HUES48 (cell line): ENCODE results near the gene ZFYVE19.

Experiments
- H3K27ac ChIP-seq: one replicate; pipeline ENCODE4 v1.7.0; 2013; ENCODE audit warnings: low read depth, low read length, inconsistent platforms
- H3K27me3 ChIP-seq: 2 replicates; pipeline ENCODE4 v1.6.1; 2013; ENCODE audit warnings: mild to moderate bottlenecking, low read length; ENCODE audit not compliant: control insufficient read depth, insufficient read depth
- H3K36me3 ChIP-seq: 2 replicates; pipeline ENCODE4 v1.6.1; 2013; ENCODE audit warnings: low read length; ENCODE audit not compliant: control insufficient read depth, insufficient read depth
- H3K4me1 ChIP-seq: 2 replicates; pipeline ENCODE4 v1.6.1; 2013; ENCODE audit warnings: mild to moderate bottlenecking, low read length; ENCODE audit not compliant: control insufficient read depth, insufficient read depth
- H3K4me3 ChIP-seq: 2 replicates; pipeline ENCODE4 v1.5.1; 2013; ENCODE audit warnings: mild to moderate bottlenecking, low read depth, low read length
- H3K9ac ChIP-seq: 2 replicates; pipeline ENCODE4 v1.6.1; 2013; ENCODE audit warnings: mild to moderate bottlenecking, low read depth, low read length, moderate library complexity
- H3K9me3 ChIP-seq: 2 replicates; pipeline ENCODE4 v1.6.1; 2013; ENCODE audit warnings: low read length; ENCODE audit not compliant: control insufficient read depth, insufficient read depth

Gene ZFYVE19

DNA sequence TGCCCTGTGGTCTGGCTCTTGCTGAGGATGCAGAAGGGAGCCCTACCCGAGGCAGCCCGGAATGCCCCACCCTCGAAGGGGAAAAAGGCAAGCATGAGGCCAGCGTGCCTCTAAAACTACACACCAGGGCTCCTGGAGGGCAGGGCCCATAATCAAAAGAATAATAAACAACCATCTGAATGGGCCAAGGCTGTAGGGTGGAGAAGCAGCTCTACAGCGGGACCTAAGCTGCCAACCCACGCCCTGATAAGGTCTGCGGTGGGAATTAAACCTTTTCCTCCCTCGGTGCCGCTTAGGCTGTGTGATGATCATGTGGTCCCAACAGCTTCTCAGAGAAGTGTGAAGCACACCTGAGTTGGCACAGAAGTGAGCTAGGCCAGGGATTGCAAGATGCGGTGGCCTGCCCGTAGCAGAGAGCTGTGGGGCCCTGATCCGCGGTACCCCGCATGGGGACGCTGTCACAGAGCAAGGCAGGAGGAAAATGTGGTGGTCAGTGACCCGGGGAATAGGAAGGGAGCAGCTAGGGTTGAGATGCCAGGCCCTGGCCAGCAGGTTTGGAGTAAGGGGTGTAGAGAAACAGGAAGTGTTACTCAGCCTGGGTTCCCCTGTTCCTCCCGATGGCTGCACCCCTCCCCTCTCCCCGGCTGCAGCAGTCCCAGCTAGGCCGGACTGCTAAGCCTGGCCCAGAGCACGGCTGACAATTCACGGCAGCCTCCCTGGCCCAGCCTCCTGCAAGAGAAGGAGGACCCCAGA, 38.2 kb upstream of the ZFYVE19 start:
- Histone ChIP-seq H3K9me3 (no peaks in the 10 kb centered on the region), H3K36me3 (peaks cover 19% of the 10 kb centered on the region), H3K9ac (no peak overlapping the region), H3K27me3 (no peaks in the 10 kb centered on the region), H3K27ac (no peak overlapping the region), H3K4me1 (peaks cover 28% of the 10 kb centered on the region), H3K4me3 (no peak overlapping the region)

DNA sequence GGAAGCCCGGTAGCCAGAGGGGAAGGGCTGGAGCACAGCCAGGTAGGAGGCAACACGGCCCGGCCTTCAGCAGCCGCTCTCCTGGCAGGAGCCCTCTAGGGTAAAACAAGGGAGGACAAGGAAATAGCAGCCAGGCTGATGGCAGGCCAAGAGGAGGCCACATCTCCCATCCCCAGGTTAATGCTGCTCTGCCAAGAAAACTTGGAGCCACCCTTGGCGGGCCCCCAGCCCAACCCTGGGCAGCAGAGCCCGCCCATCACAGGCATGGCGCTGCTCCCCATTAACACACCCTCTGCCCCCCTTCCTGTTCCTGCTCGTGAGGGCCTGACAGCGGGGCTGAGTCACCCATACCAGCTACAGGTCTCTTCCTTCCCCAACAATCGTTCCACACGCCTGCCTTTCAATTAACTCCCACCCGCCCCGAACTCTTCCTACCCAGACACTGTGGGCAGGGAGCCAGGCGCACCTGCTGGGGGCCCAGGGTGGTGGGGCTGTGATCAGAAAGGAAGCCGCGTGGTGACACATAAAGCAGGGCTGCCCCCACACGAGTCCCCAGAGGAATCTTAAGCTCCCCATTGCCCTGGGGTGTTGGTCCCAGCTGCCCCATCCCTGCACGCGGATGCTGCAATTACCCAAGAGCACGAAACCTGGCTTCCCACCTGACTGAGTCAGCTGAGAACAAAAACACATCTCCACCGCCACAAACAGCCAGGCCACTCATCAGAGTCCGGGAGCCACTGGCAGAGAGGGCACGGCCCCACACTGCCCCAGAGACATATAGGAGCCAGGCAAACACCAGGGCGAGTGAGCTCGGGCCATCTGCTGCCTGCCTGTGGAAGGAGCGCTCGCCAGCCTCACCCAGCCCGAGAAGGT, 37.4 kb upstream of the ZFYVE19 start, which contains the start of gene C15orf62:
Gene C15orf62 (plus strand): TSS at position 707 of the 873 bp plus-strand sequence. CDS start 516 bp downstream, outside the sequence.
- H3K9ac ChIP-seq: no peak within 1 kb of the TSS
- peaks cover 27% of the 10 kb centered on the region for H3K36me3 ChIP-seq
- H3K4me1 ChIP-seq: peaks cover 28% of the 10 kb centered on the region
- H3K27me3 ChIP-seq: no peaks in the 10 kb centered on the region
- H3K9me3 ChIP-seq: no peaks in the 10 kb centered on the region
- no peak within 1 kb of the TSS for H3K4me3 ChIP-seq
- H3K27ac ChIP-seq: no peak within 1 kb of the TSS

DNA sequence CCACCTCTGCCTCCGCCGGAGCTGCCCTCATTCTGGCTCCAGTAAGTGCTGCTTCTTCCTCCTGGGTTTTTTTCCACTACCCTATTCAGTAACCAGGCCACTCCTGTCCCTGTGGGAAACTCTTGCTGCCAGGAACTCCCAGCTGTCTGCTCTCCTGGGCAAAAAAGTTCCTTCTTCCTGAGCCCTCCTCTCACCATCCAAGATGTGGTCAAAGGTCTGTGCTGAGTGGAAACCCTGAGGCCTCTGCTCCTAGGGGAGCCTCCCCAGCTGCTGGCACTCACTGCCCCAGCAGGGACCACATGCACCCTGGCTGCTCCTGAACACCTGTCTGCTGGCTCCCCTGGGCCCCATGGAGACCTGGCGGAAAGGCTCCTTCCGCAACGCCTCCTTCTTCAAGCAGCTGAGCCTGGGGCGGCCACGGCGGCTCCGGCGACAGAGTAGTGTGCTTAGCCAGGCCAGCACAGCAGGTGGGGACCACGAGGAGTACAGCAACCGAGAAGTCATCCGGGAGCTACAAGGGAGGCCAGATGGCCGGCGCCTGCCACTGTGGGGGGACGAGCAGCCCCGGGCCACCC, 36.7 kb upstream of the ZFYVE19 start:
- Histone ChIP-seq H3K27ac (no peak overlapping the region), H3K4me3 (no peak overlapping the region), H3K9ac (no peak overlapping the region), H3K9me3 (no peaks in the 10 kb centered on the region), H3K36me3 (peaks cover 34% of the 10 kb centered on the region), H3K4me1 (peaks cover 21% of the 10 kb centered on the region), H3K27me3 (no peaks in the 10 kb centered on the region)

DNA sequence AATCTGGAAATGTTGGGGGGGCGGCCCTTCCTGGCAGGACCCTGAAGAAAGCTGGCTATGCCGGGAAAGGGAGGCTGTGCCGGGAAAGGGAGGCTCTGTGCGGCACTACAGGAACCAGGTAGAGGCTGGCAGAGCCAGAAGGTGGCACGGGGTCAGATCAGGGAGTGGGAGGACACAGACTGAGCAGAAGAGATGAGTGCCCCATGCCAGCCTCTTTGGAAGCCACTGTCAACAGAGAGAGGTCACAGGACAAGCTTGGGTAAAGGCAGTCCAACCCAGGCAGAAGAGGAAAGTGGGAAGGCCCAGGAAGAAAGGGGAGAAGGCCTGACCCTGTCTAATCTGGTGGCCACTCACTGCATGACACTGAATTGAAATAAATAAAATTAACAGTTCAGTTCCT, 35.6 kb upstream of the ZFYVE19 start:
- no peak overlapping the region for H3K9ac ChIP-seq
- H3K9me3 ChIP-seq: no peaks in the 10 kb centered on the region
- no peak overlapping the region for H3K27ac ChIP-seq
- no peaks in the 10 kb centered on the region for H3K27me3 ChIP-seq
- H3K36me3 ChIP-seq: peaks cover 43% of the 10 kb centered on the region
- no peak overlapping the region for H3K4me3 ChIP-seq
- H3K4me1 ChIP-seq: peaks cover 12% of the 10 kb centered on the region

DNA sequence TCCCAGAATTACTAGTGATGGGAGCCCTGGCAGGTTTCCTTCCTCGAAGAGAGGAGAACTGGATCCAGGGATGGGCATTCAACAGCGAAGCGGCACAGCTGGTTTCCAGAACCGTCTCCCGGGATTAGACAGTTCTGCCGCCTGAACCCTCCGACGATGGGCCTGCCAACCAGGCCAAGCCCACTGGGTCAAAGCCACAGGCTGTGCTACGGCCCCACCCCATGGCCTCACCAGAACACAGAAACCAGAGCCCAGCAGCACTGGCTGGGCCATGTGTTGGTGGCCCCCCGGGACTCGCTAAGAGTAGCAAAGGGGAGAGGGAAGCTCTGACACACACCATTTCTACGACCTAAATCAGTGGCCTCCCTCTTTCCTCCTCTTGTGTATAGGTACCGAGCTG, 34.9 kb upstream of the ZFYVE19 start:
- H3K27ac ChIP-seq: no peak overlapping the region
- H3K9ac ChIP-seq: no peak overlapping the region
- H3K36me3 ChIP-seq: peaks cover 50% of the 10 kb centered on the region
- H3K27me3 ChIP-seq: no peaks in the 10 kb centered on the region
- peaks cover 5% of the 10 kb centered on the region for H3K4me1 ChIP-seq
- no peaks in the 10 kb centered on the region for H3K9me3 ChIP-seq
- no peak overlapping the region for H3K4me3 ChIP-seq

DNA sequence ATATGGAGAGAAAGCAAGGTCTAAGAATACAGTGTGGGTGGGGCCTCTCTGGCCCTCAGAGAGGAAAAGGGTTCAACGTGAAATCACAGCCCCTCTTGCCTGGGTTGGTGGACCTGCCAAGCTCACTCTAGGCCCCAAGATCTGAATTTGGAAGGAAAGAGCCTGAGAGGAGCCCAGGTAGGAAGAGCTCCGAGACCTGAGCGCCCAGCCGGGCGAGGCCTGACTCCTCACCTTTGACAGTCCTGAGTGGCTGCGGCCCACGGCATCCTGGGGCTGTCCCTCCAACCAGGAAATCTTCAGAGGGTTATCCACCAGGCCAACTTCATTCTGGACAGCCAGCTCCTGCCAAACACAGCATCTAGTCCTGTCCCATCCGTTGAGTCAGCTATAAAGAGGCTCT, 33.4 kb upstream of the ZFYVE19 start:
- Histone ChIP-seq H3K27ac (no peak overlapping the region), H3K4me1 (no peaks in the 10 kb centered on the region), H3K36me3 (peaks cover 55% of the 10 kb centered on the region)

DNA sequence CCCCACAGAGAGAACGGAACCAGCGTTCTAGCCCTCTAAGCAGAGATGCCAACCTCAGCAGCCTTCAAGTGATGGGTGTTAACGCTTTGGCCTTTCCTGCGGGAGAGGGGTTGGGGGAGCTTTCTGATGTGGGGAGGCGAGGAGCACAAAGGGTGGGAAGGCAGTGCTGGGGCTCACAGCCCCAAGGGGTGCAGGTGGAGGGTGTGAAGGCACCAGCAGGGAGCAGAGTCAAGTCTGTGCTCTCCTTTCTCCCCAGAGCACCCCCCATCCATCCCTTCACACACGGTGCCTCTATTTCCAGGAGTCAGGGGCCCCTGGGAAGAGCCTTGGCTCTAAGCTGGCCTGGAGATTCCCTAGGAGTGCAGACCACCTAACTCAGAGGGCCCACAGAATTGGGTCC, 33.0 kb upstream of the ZFYVE19 start:
- no peaks in the 10 kb centered on the region for H3K9me3 ChIP-seq
- H3K27ac ChIP-seq: no peak overlapping the region
- no peaks in the 10 kb centered on the region for H3K4me1 ChIP-seq
- H3K36me3 ChIP-seq: peaks cover 60% of the 10 kb centered on the region
- no peak overlapping the region for H3K9ac ChIP-seq
- no peaks in the 10 kb centered on the region for H3K27me3 ChIP-seq
- H3K4me3 ChIP-seq: no peak overlapping the region

More for the DNA sequence above, 33.4 kb upstream of the ZFYVE19 start:
- Histone ChIP-seq H3K9ac (no peak overlapping the region), H3K4me3 (no peak overlapping the region), H3K9me3 (no peaks in the 10 kb centered on the region), H3K27me3 (no peaks in the 10 kb centered on the region)

DNA sequence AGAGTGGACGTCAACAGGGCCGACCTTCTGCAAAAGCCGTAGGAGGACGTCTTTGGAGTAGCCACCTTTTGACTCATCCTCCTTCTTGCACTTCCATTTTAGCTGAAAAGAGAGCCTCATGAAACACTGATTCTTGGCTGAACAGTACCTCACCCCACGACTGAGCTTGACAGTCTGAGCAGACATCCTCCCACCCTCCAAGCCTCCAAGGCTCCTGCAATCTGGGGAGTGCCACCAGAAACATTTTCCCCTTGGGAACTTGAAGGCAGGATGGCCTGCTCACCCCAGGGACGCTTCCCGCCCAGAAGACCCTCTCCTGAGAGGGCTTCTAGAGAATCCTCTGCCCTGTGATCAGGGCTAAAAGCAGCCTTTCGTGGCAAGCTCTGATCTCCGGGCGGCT, 31.9 kb upstream of the ZFYVE19 start:
- H3K9ac ChIP-seq: no peak overlapping the region

DNA sequence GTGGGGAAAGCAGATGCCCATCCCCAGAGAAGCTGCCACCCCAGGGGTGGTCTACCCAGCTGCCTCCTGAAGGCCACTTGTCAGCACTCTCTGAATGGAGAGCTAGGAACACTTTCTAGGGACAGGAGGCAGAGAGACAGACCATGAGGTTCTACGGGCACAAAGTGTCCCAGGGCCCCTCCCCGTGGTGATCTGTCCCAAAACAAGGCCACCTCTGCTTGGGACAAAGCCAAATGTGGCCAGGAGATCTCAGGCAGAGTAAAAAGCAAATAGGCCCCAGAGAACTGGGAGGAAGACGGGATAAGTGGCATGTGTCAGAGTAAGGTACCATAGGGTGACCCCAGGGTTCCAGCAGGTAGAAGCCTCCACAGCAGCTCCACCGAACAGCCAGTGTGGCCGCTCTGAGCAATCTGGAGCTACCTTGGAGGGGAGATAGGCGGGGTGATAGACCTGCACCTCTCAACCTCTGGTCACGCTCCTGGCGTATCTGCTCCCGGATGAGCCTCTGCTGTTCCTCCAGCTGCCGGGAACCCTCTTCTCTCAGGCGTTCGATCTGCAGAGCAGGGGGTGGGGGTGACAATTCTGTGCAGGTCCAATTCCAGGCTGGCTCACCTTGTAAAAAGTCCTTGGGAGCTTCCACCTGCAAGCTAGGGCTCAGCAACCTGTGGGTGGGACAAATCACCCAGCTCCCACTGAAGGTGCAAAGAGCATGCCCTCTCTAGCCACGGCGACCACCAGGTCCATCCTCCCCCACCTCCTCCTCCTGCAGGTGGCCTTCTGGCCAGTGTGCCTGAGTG, 31.0 kb upstream of the ZFYVE19 start:
- Histone ChIP-seq H3K27me3 (no peaks in the 10 kb centered on the region), H3K9me3 (no peaks in the 10 kb centered on the region), H3K27ac (no peak overlapping the region), H3K9ac (no peak overlapping the region), H3K4me1 (no peaks in the 10 kb centered on the region), H3K4me3 (no peak overlapping the region), H3K36me3 (peaks cover 67% of the 10 kb centered on the region)

More for the DNA sequence above, 31.9 kb upstream of the ZFYVE19 start:
- no peak overlapping the region for H3K4me3 ChIP-seq
- no peak overlapping the region for H3K27ac ChIP-seq
- no peaks in the 10 kb centered on the region for H3K4me1 ChIP-seq
- H3K27me3 ChIP-seq: no peaks in the 10 kb centered on the region
- H3K36me3 ChIP-seq: peaks cover 67% of the 10 kb centered on the region
- H3K9me3 ChIP-seq: no peaks in the 10 kb centered on the region

DNA sequence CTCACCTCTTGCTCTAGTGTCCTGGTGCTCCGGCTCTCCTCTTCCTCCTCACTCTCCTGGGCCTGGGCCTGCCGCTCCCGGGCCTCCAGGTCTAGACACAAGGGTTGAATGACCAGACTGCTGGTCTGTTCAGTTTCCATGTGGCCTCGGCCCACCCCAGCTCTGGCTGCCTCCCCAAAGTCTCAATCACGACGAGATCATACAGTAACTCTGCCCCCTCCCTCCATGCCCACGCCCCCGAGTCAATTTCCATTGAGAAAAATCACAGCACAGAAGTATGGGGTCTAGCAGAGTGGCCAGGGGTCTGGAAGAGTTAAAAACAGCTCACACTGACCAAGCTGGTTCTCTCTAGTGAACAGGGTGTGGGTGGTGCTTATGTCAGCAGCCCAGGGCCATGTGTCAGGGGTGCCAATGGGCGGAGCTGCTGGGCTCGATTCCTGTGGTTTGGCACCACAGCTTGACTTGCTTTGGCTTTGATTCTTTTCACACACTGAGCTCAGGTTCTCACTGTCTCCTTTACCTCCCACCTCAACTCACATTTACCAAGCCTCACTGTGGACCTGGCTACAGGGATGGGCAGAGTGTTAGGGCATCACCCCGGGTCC, 30.2 kb upstream of the ZFYVE19 start:
- peaks cover 67% of the 10 kb centered on the region for H3K36me3 ChIP-seq
- no peaks in the 10 kb centered on the region for H3K9me3 ChIP-seq
- no peak overlapping the region for H3K27ac ChIP-seq
- no peaks in the 10 kb centered on the region for H3K27me3 ChIP-seq
- H3K9ac ChIP-seq: no peak overlapping the region
- H3K4me1 ChIP-seq: no peaks in the 10 kb centered on the region
- no peak overlapping the region for H3K4me3 ChIP-seq
